ENCODE data around the gene AKAP8.

GRCh38 chr19:15316498-15316897 lies 63.1 kb downstream of the AKAP8 start:
- TF ChIP-seq CTCF (IDR thresholded peaks at IDR 0.05) (no peak), POLR2AphosphoS5 (IDR thresholded peaks at IDR 0.05; ENCODE audit: low read depth, low read length) (no peak), TCF7L2 (IDR thresholded peaks at IDR 0.05; ENCODE audit: low read depth, low read length) (no peak)
